ENCODE measurements around the gene CDAN1. TPM values are rescaled to one million over a fixed set of nuclear protein-coding genes. Genes with fewer than 3 reads are reported as not detected.

CDAN1 gene
- total RNA-seq, 2 experiments from 2014 or later, result 18.3 to 19.0 TPM

GRCh38 chr15:42716125-42716524 lies 20.8 kb downstream of the CDAN1 start:
- ChIA-PET POLR2A (interaction anchor here (1.1 kb wide), 1 partner anchor 27 kb away, joined by 3 read pairs; no protein-coding TSS in a partner anchor), CTCF (interaction anchor here (1.1 to 2.0 kb wide), 3 partner anchors 10 to 210 kb away, joined by 3 to 7 read pairs (median 5); no protein-coding TSS in a partner anchor)
- no peak for TF ChIP-seq CTCF (IDR thresholded peaks at IDR 0.05)
- Mint-ChIP-seq H3K27me3 (no peaks in the 10 kb centered on the region), H3K4me3 (no peak overlapping the region), H3K4me1 (ENCODE audit: low read depth) (no peaks in the 10 kb centered on the region), H3K36me3 (ENCODE audit: low read depth) (peaks cover 6% of the 10 kb centered on the region), H3K9me3 (no peaks in the 10 kb centered on the region), H3K27ac (no peak overlapping the region)
- intact Hi-C loops (cut with micrococcal nuclease), result no loop called here
- DNase-seq (no peak), ATAC-seq (no peak)

- peaks cover 3% of the 10 kb centered on the region for H3K4me1 Mint-ChIP-seq (ENCODE audit: low read depth)
- intact Hi-C loops (cut with micrococcal nuclease), result no loop called here
- no peak for TF ChIP-seq CTCF (IDR thresholded peaks at IDR 0.05)
- DNase-seq (no peak), ATAC-seq (no peak)
- CTCF ChIA-PET, result interaction anchor here (0.8 to 1.1 kb wide), 2 partner anchors 11 to 12 kb away, joined by 3 read pairs; no protein-coding TSS in a partner anchor
- no peak overlapping the region for H3K27ac Mint-ChIP-seq
- no peaks in the 10 kb centered on the region for H3K27me3 Mint-ChIP-seq
- no peak overlapping the region for H3K4me3 Mint-ChIP-seq
- no peaks in the 10 kb centered on the region for H3K9me3 Mint-ChIP-seq
- H3K36me3 Mint-ChIP-seq (ENCODE audit: low read depth), result no peaks in the 10 kb centered on the region
- POLR2A ChIA-PET, result no interaction called here
Observed at GRCh38 chr15:42712584-42712983, 24.3 kb downstream of the CDAN1 start.

GRCh38 chr15:42711746-42712145 lies 25.2 kb downstream of the CDAN1 start:
- ChIA-PET CTCF (no interaction called here), POLR2A (interaction anchor here (1.4 kb wide), 1 partner anchor 14 kb away, joined by 7 read pairs; no protein-coding TSS in a partner anchor)
- TF ChIP-seq CTCF (IDR thresholded peaks at IDR 0.05), result no peak
- intact Hi-C loops (cut with micrococcal nuclease), result no loop called here
- no peaks in the 10 kb centered on the region for H3K36me3 Mint-ChIP-seq (ENCODE audit: low read depth)
- H3K27me3 Mint-ChIP-seq, result no peaks in the 10 kb centered on the region
- peaks cover 3% of the 10 kb centered on the region for H3K4me1 Mint-ChIP-seq (ENCODE audit: low read depth)
- H3K9me3 Mint-ChIP-seq, result no peaks in the 10 kb centered on the region
- ATAC-seq, result no peak
- DNase-seq, result no peak
- H3K4me3 Mint-ChIP-seq, result no peak overlapping the region
- H3K27ac Mint-ChIP-seq, result no peak overlapping the region

- Mint-ChIP-seq H3K9me3 (no peaks in the 10 kb centered on the region), H3K27me3 (no peaks in the 10 kb centered on the region), H3K36me3 (ENCODE audit: low read depth) (no peaks in the 10 kb centered on the region), H3K4me3 (no peak overlapping the region), H3K4me1 (ENCODE audit: low read depth) (peaks cover 3% of the 10 kb centered on the region), H3K27ac (no peak overlapping the region)
- no peak for DNase-seq
- no peak for ATAC-seq
- TF ChIP-seq CTCF (IDR thresholded peaks at IDR 0.05), result no peak
- CTCF ChIA-PET, result no interaction called here
- POLR2A ChIA-PET, result no interaction called here
- intact Hi-C loops (cut with micrococcal nuclease), result no loop called here
Observed at GRCh38 chr15:42710662-42711061, 26.3 kb downstream of the CDAN1 start.

GRCh38 chr15:42707873-42708544 lies 28.9 kb downstream of the CDAN1 start:
- no peaks in the 10 kb centered on the region for H3K27me3 Mint-ChIP-seq
- POLR2A ChIA-PET, result no interaction called here
- no peaks in the 10 kb centered on the region for H3K9me3 Mint-ChIP-seq
- no peak overlapping the region for H3K4me3 Mint-ChIP-seq
- H3K4me1 Mint-ChIP-seq (ENCODE audit: low read depth), result peaks cover 5% of the 10 kb centered on the region
- peaks cover 2% of the 10 kb centered on the region for H3K36me3 Mint-ChIP-seq (ENCODE audit: low read depth)
- CTCF ChIA-PET, result no interaction called here
- ATAC-seq (no peak), DNase-seq (no peak)
- TF ChIP-seq CTCF (IDR thresholded peaks at IDR 0.05), result no peak
- no peak overlapping the region for H3K27ac Mint-ChIP-seq
- intact Hi-C loops (cut with micrococcal nuclease), result no loop called here
